BJ (cell line): ENCODE data around the gene DTX2. TPM values are rescaled to one million over a fixed set of nuclear protein-coding genes. Genes with fewer than 3 reads are reported as not detected.
"Not testable (repeated sequence)": the region's sequence is repeated elsewhere in the genome, so short reads cannot be mapped to it uniquely, and the experiment has no call there.

ENCODE experiments used
- CTCF ChIA-PET: fragments of 350-600 bp; formaldehyde crosslinking; extraction: SDS; loops from one replicate; lab custom pipeline; 2021; ENCODE audit warnings: antibody characterized with exemption, inconsistent platforms; lab: Yijun Ruan, JAX
- POLR2A ChIA-PET: fragments of 300-600 bp; sonication (Branson Sonifier 250); formaldehyde crosslinking; extraction: SDS; loops from one replicate; lab custom pipeline; 2021; ENCODE audit warnings: antibody characterized with exemption; lab: Charles Lee
- DNase-seq: peaks from one replicate; pipeline ENCODE4 v3.0.0-alpha.2; 2011; ENCODE audit warnings: low read depth
- H3K27me3 ChIP-seq: 2 replicates; pipeline ENCODE4 v1.6.0; 2011; ENCODE audit warnings: low read length; ENCODE audit not compliant: control insufficient read depth, insufficient read depth
- H3K36me3 ChIP-seq: 2 replicates; pipeline ENCODE4 v1.5.1; 2011; ENCODE audit warnings: low read length; ENCODE audit not compliant: control insufficient read depth, insufficient read depth
- H3K4me3 ChIP-seq: 2 replicates; pipeline ENCODE4 v1.5.1; 2011; ENCODE audit warnings: low read depth, mild to moderate bottlenecking, control low read depth, low read length
- polyA plus RNA-seq: library from polyadenylated mRNA; depleted of rRNA; stranded (reverse); fragments of >200 nt; gene quantifications from 2 replicates; pipeline ENCODE4 v1.2.3, GENCODE V29; 2011; rRNA removed
- small RNA-seq: library from RNA; depleted of rRNA; stranded (forward); fragments of <200 nt; gene quantifications from one replicate; pipeline ENCODE3, GENCODE V24; 2012; ENCODE audit warnings: low replicate concordance, low read depth; ENCODE audit not compliant: insufficient read length

The DTX2 gene
- polyA plus RNA-seq, 1 experiment: 3.3 TPM

DNA sequence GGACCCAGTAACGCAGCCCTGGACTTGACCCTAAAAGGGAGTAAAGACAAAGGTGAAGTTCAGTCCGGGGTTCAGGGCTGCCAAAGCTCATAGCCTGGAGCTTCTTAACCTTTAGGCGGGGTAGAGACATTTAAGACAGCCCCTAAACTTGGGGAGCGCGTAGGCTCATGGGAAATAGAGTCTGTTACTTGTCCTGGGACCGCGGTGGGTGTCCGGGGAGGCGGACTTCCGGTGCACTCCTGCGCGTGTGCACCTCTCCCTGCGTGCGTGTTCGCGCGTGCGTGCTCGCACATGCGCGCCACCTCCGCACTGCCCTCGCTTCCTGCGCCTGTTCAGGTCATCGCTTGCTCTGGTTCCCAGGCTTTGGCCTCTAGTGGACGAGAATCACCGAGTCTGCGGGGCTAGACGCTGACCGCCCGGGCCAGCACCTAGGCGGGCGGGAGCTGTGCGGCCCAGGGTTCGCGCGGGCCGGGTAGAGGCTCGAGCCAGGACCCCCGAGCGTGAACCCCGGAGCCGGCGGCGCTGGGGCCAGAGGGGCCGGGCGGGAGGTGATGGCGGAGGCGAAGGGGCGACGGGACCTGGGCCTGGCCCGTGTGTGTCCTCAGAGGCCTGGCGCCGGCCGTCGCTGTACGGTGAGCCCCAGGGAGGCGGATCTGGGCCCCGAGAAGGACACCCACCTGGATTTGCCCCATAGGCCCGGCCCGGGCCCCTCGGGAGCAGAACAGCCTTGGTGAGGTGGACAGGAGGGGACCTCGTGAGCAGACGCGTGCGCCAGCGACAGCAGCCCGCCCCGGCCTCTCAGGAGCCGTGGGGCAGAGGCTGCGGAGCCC, 87.7 kb downstream of the DTX2 start:
- CTCF ChIA-PET, POLR2A ChIA-PET, H3K36me3 ChIP-seq, H3K27me3 ChIP-seq: not testable (repeated sequence)
- DNase-seq: peak; percentile 50
- peak overlapping the region; percentile 60 for H3K4me3 ChIP-seq

DNA sequence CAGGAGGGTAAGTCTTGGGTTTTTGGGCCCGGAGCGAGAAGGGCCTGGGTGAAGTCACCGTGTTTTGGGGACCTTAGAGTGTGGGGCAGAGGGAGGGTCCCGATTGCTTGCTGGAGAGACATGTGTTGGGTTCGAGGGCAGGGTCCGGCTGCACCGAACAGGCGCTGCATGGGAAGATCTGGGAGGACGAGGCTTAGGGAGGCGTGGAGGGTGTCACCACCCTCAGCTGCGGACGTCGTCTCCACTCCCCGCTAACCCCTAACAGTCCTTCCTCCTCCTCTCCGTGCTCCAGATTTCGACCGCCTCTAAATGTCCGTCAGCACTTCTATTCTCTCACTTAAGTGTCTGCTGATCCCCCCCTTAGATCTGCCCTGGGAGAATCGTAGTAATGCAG, 88.3 kb downstream of the DTX2 start:
- POLR2A ChIA-PET, DNase-seq, CTCF ChIA-PET, H3K36me3 ChIP-seq, H3K27me3 ChIP-seq: not testable (repeated sequence)
- peak overlapping the region; percentile 60 for H3K4me3 ChIP-seq

DNA sequence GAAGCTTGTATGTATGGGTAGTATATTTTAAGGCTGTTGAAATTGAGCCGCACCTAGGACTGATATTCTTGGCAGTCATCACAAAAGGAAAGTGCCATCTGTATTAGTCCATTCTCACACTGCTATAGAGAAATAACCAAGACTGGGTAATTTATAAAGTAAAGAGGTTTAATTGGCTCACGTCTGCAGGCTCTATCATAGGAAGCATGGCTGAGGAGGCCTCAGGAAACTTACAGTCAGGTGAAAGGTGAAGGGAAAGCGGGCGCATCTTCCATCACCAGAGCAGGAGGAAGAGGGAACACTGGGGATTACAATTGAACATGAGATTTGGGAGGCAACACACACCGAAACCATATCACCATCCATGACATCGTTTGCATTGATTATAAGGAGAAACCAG, 90.5 kb downstream of the DTX2 start:
- POLR2A ChIA-PET, H3K4me3 ChIP-seq, CTCF ChIA-PET, DNase-seq, H3K36me3 ChIP-seq, H3K27me3 ChIP-seq: not testable (repeated sequence)

Small RNA genes lying within 50 kb of the gene (small RNA-seq; reads per million reads assigned to genes)
- gene RF00019: not detected

Other genes starting within 250 kb of the DTX2 start
- 642 and 966 TPM in 2 replicates for gene HSPB1, start 159.0 kb upstream of the DTX2 start, polyA plus RNA-seq
- gene YWHAG, start 102.7 kb upstream of the DTX2 start, polyA plus RNA-seq: 48.8 and 62.2 TPM in 2 replicates
- gene SSC4D, start 52.0 kb upstream of the DTX2 start, polyA plus RNA-seq: 0.71 and 0.92 TPM in 2 replicates
- 1.6 and 2.5 TPM in 2 replicates for gene ZP3, start 36.8 kb upstream of the DTX2 start, polyA plus RNA-seq
- gene UPK3B, start 48.8 kb downstream of the DTX2 start, polyA plus RNA-seq: not detected in 2 replicates
- gene SPDYE16, start 81.6 kb downstream of the DTX2 start, polyA plus RNA-seq: not detected in 2 replicates
- 3.2 and 4.7 TPM in 2 replicates for gene POMZP3, start 165.6 kb downstream of the DTX2 start, polyA plus RNA-seq